HL-60 (cell line): ENCODE results near the gene HMCN2.

ENCODE experiments used
- DNase-seq, 2 experiments: peaks; one replicate each; pipeline ENCODE4 v3.0.0-alpha.2; 2010 to 2020; ENCODE audit warnings: low read depth in 1 of 2, low spot score in 1 of 2
- H3K27ac ChIP-seq: fragments of 250-450 bp; sonication (Bioruptor Pico); replicated peaks from 2 replicates; pipeline ENCODE4 v1.5.1; 2020; ENCODE audit warnings: mild to moderate bottlenecking, moderate library complexity
- H3K27me3 ChIP-seq: fragments of 250-450 bp; sonication (Bioruptor Pico); 2 replicates; pipeline ENCODE4 v1.5.1; 2021; ENCODE audit warnings: mild to moderate bottlenecking, moderate library complexity; ENCODE audit not compliant: insufficient read depth, poor library complexity, severe bottlenecking
- H3K4me3 ChIP-seq: replicated peaks from 2 replicates; pipeline ENCODE4 v1.5.1; 2011; ENCODE audit warnings: mild to moderate bottlenecking, control low read depth, low read length; ENCODE audit not compliant: insufficient read depth
- CTCF ChIP-seq: IDR thresholded peaks from one replicate; pipeline ENCODE4 v1.5.1; 2011; ENCODE audit warnings: low read length, control low read depth, inconsistent platforms; ENCODE audit not compliant: insufficient read depth
- GABPA ChIP-seq: IDR thresholded peaks from 2 replicates; pipeline ENCODE4 v1.6.1; 2012; ENCODE audit warnings: low read depth
- POLR2AphosphoS5 ChIP-seq: IDR thresholded peaks from 2 replicates; pipeline ENCODE4 v1.6.1; 2012; ENCODE audit warnings: low read depth
- REST ChIP-seq: IDR thresholded peaks from 2 replicates; pipeline ENCODE4 v1.6.1; 2012; ENCODE audit warnings: low read depth; ENCODE audit not compliant: insufficient replicate concordance
- SPI1 ChIP-seq: IDR thresholded peaks from 2 replicates; pipeline ENCODE4 v1.6.1; 2012; ENCODE audit warnings: low read depth, mild to moderate bottlenecking, borderline replicate concordance

Gene HMCN2

DNA sequence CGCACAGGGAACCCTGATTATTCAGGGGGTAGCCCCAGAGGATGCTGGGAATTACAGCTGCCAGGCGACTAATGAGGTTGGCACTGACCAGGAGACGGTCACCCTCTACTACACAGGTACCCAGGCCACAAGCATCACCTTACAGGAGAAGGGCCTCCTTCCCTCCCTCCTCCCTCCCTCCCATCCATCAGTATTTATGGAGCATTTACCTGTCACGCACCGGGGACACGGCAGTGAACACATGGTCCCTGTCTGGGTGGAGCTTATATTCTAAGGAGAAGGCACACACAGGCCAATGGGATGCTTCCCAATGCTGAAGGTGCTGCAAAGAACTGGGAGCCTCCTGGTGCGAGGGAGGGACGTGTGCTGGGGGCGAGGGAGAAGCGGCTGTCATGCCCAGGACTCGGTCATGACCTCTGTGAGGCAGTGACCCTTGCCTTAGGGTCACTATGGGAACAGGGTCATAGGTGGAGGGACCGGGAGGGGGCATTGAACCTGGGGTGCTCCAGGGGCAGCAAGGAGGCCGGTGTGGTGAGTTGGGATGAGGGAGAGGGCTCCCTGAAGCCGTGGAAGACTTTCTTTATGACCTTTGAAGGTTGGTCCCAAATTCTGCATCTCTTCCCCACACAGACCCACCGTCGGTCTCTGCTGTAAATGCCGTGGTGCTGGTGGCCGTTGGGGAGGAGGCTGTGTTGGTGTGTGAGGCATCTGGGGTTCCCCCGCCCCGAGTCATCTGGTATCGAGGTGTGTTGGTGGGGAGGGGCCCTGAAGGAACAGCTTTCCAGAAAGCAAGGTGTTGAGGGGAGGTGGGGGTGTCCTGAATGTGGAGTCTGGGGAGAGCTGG lies 41.5 kb downstream of the HMCN2 start:
- Histone ChIP-seq H3K27me3 (peaks cover 3% of the 10 kb centered on the region), H3K27ac (no peak overlapping the region), H3K4me3 (no peak overlapping the region)
- TF ChIP-seq REST (no peak), SPI1 (no peak), GABPA (no peak), CTCF (no peak), POLR2AphosphoS5 (no peak)
- no peak for DNase-seq

GRCh38 chr9:130307667-130307943 lies 42.0 kb downstream of the HMCN2 start:
- H3K4me3 ChIP-seq, result no peak overlapping the region
- TF ChIP-seq POLR2AphosphoS5 (no peak), SPI1 (no peak), REST (no peak), GABPA (no peak), CTCF (no peak)
- H3K27me3 ChIP-seq, result peaks cover 3% of the 10 kb centered on the region
- H3K27ac ChIP-seq, result no peak overlapping the region
- DNase-seq, result no peak

GRCh38 chr9:130308081-130308571 lies 42.6 kb downstream of the HMCN2 start:
- no peak for DNase-seq
- H3K4me3 ChIP-seq, result no peak overlapping the region
- peaks cover 3% of the 10 kb centered on the region for H3K27me3 ChIP-seq
- no peak overlapping the region for H3K27ac ChIP-seq
- no peak for TF ChIP-seq REST
- TF ChIP-seq POLR2AphosphoS5, result no peak
- no peak for TF ChIP-seq SPI1
- TF ChIP-seq GABPA, result no peak
- no peak for TF ChIP-seq CTCF
